Stimulated activated CD8-positive, alpha-beta memory T cell treated with anti-CD3 and anti-CD28 coated beads, Interleukin-2, amount 100 ng/mL, for 48 hours (primary cell): ENCODE results near the gene SPATA12.

Experiments used
- DNase-seq, 2 donors: peaks; one replicate each; pipeline ENCODE4 v3.0.0-alpha.2; 2020; ENCODE audit warnings: low read depth in 2 of 2

Gene SPATA12

DNA sequence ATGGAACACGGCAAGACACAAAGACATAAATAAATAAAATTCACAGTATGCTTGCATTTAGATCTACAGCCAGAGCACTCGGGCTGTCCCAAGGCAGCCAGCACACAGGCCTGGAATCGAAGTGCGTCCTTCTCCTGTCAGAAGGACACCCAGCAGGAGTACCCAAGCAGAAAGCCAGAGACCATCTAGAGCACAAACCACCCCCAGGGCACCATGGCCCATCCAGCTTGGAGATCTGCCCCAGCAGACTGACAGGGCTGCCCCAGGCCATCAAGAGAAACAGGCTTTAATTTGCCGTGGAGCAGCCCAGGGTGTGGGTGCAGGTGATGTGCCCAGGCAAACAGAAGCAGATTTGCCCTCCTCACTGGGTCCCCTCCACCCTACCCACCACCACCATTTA, 7.8 kb upstream of the SPATA12 start:
- no peak for DNase-seq

GRCh38 chr3:57053122-57053521, 7.3 kb upstream of the SPATA12 start:
- no peak for DNase-seq

DNA sequence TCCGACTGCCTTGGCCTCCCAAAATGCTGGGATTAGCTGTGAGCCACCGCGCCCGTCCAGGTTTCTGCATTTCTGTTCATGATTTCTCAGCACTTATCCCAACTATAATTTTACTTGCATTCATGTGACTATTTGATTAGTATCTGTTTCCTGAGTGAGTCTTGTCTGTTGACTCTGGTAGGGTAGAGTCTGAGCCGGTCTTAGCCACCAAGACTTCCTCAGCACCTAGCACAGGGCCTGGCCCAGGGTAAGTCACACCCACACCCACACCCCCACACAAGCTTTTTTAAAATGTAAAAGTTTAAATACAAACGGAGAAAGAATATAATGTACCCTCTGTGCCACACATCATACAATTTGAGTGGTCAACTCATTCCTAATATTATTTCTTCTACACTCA, 3.1 kb upstream of the SPATA12 start:
- no peak for DNase-seq

GRCh38 chr3:57059411-57059810, 1.1 kb upstream of the SPATA12 start:
- no peak for DNase-seq

- DNase-seq = no peak
These were observed 1.1 kb downstream of the SPATA12 start for GRCh38 chr3:57061556-57061955.

DNA sequence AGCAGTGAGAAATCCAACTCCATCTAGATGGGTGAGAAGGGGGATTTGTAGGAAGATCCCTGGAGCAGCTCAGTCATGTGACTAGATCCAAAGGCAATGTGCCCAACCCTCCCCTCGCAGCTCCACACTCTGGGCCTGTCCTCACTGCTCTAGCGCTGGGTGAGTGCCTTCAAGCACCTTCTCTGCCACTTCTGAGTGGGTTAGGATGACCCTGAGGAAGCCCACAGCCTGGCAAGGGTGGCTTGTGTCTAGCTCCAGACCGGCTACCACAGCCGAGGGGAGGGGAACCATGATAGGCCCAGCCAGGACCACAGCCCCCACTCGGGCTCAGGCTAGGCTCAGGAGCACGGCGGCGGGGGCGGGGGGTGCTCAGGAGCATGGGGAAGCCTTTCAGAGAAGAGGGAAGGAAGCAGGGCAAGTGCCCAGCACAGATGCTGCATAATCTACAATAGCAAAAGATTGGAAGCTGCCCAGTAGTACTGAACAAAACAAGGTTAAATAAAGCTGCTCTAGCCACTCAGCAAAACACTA, 1.7 kb downstream of the SPATA12 start:
- no peak for DNase-seq

DNA sequence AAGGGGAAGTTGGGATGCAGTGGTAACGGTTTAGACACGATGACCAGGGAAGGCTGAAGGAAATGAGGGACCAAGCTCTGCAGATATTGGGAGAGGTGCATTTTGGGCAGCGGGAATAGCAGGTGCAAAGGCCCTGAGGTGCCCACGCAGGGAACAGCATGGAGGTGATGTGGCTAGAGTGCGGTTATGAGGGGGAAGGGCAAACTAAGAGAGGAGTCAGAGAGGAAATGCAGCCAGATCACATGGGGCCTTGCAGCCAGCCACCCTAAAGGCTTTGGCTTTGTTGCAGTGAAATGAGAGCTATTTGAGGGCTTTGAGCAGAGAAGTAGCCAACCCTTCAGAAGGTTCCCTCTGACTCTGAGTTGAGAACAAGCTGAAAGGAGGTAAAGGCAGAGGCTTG, 2.6 kb downstream of the SPATA12 start:
- DNase-seq = no peak

- DNase-seq = no peak
These were observed 3.5 kb downstream of the SPATA12 start for GRCh38 chr3:57064001-57064400.

- no peak for DNase-seq
These were observed 4.1 kb downstream of the SPATA12 start for GRCh38 chr3:57064572-57064971.

GRCh38 chr3:57065588-57065987, 5.1 kb downstream of the SPATA12 start:
- DNase-seq = no peak

- DNase-seq = no peak
These were observed 6.0 kb downstream of the SPATA12 start for GRCh38 chr3:57066471-57066870.

DNA sequence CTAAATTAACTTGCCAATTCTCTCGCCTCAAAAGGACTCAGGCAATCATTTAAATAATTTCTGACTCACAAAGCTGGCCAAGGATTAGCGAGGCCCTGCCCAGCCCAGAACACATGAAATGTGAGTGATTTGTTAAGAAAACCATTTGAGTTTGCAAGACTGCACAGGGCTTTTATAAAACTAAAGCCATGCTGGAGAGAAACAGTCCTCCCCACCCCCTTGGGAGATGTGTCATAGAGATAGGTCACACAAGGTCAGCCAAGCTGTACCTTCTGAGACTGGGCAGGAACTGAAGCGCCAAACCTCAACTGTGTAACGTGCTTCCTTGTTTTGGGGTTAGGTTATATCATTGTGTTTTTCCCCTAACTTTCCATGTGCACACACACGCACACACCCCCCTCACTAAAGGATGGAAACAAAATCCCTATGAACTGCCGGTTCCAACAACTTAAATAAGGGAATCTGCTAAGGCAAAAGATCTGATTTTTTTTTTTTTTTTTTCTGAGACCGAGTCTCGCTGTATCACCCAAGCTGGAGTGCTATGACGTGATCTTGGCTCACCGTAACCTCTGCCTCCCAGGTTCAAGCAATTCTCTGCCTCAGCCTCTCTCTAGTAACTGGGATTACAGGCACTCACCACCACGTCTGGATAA, 8.1 kb downstream of the SPATA12 start:
- DNase-seq = no peak

GRCh38 chr3:57069503-57069902, 9.0 kb downstream of the SPATA12 start:
- DNase-seq = no peak

DNA sequence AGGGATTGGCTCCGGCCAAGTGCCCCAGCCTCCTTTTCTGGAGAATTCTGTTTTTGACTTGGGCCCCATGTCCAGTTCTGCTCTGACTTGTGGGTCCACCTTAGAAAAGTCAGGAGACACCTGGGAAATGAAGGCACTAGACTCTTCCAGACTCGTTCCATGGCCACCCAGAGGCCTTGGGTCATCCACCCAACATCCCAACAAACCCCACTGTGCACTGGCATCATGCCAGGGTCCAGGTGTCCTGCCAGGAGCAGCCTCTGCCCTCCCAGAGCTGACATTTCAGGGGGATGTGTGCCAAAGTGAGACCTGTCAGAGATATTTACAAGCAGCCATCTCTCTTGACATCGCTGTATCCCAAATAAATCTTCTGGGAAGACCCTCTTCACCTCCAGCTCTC, 13.2 kb downstream of the SPATA12 start:
- DNase-seq = no peak

GRCh38 chr3:57074135-57074534, 13.7 kb downstream of the SPATA12 start:
- no peak for DNase-seq

- DNase-seq = no peak
These were observed 16.0 kb downstream of the SPATA12 start for GRCh38 chr3:57076422-57076951.

DNA sequence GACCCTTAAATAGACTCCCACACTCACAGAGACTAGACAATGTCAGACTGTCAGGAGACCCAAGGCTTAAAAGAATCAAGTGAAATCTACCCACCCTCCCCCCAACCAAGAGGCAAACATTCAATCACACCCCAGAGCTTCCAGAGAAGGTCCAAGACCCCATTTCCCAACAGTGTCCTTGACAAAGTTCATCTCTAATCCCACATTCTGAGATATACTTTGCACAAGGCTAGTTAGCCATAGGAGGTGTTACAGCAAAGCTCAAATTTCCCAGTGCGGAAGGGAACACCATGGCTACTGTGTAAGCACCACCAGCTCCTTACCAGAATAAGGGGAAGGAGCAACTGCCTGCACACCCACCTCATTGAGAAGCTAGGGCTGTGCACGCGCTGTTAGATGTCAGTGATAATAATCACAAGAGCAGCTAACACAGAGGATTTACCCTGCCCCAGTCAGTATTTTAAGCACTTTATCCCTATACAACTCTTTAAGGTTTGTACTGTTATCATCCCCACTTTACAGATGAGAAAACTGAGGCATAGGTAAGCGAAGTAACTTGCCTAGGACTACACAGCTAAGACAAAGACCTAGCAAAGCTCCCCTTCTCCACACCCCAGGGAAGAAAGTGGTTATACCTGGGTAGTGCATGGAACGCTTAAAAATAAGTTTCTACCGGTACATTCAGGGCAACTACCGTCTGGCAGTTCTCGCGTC, 17.3 kb downstream of the SPATA12 start:
- DNase-seq = no peak

DNA sequence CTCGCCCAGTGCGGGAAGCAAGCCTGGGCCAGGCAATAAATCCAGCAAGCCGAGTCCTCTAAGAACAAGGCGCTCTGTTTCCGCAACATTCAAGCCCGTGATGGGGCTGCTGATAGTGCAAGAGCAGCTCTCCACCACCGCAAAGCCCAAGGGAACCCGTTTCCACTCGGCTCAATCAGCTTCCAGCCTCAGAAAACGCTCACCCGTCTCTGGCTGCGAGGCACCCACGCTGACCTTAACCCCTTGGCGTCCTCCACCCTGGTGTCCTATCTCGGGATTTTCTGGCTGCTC, 17.8 kb downstream of the SPATA12 start:
- no peak for DNase-seq

DNA sequence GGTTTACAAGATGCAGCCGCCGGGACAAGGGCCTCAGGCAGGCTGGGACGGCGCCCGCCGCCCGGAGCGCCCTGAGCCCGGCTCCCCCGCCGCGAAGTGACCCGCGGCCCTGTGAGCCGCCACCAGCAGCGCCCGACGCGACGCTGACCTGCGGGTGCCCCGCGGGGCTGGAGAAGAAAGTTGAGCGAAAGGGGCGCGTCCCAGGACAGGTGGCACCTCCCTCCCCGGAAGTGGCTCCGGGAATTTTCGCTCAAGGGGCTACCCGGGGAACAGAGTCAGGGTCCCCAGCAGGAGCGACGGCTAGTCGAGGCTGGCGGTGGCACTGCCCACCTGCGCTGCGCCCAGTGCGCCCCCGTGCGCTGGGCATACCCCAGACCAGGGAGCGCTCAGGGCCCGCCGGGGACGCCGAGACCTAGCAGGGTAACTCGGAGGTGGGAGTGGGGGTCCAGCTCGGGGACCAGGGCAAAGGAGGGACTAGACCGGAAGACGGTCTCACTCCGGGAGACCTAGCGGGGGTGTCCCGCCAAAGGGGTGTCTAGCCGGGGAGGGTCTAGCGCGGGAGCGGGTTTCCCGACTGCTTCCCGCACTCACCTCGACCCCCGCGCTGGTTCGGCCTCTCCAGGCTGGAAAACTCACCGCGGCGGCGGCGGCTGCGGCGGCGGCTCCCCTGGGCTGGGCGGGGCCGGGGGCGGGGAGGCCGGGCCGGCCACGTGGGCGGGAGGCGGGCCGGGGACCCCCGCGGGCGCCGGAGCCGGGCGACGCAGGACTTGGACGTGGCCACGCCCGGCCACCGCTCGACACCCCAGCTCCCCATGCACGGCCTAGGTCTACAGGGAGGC, 18.4 kb downstream of the SPATA12 start:
- DNase-seq = no peak

DNA sequence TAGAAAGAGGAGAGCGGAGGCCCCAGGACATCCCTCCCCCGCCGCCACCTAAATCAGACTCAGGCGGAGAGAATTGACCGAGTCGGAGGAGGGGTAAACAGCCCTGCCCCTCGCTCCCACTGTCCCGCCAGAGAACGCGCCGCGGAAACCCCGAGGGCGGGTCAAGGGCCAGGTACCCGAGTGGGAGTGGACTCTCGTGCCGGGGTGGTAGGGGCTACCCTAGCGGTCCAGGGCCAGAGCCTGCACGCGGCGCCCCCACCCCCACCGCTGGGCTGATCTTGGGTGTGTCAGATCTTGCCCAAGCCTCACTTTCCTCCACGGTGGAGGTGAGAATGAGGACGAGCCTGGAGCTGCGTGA, 19.0 kb downstream of the SPATA12 start:
- DNase-seq = no peak

- DNase-seq = no peak
These were observed 19.7 kb downstream of the SPATA12 start for GRCh38 chr3:57080171-57080570.

DNA sequence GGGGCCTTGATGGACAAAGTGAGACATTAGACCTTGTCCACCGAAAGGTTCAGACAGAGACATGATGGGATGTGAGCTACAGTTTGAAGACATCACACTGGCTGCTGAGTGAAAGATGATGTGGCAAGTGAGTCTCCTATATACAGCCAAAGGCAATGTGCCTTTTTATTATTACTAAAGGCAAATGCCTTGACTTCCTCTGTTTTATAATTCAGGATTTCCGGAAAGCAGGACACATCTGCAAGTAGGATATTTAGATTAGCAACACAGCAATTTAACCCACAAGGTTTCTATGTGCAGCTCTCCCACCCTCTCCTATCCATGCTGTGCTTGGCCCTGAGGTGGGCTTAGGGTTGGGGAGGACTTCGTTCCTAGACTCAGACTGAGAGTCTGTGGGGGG, 20.7 kb downstream of the SPATA12 start:
- no peak for DNase-seq

DNA sequence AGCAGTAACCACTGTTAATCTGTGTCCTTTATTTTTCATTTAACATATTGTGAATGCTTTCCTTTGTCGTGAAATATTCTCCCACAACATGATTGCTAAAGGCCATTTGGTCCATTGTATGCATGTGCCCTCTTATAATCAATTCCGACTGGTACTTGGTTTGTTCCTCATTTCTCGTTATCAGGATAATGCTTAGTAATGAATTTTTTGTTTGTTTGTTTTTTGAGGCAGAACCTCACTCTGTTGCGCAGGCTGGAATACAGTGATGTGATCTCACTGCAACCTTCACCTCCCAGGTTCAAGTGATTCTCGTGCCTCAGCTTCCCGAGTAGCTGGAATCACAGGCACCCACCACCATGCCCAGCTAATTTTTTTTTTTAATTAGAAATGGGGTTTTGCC, 22.0 kb downstream of the SPATA12 start:
- no peak for DNase-seq
